ENCODE data around the gene RAB11FIP3. TPM values are rescaled to one million over a fixed set of nuclear protein-coding genes. Genes with fewer than 3 reads are reported as not detected.
"Not testable (repeated sequence)": the region's sequence is repeated elsewhere in the genome, so short reads cannot be mapped to it uniquely, and the experiment has no call there.

Gene RAB11FIP3
- polyA plus RNA-seq, 2 of the 4 experiments (the other 2 are of a cell fraction), result 6.7 to 18.0 TPM

GRCh38 chr16:477301-478157 lies 52.1 kb downstream of the RAB11FIP3 start:
- DNase-seq (ENCODE audit: low read depth in 1 of 2, low spot score in 1 of 2), result no peak
- Histone ChIP-seq H3K27ac (peak overlapping the region in 1 of 2 experiments; percentile 37; a peak in 1 of 6 replicates), H3K9me3 (no peaks in the 10 kb centered on the region), H3K4me3 (no peak overlapping the region), H3K4me2 (no peak overlapping the region), H3K4me1 (no peaks in the 10 kb centered on the region)
- ChIA-PET CTCF (interaction anchor here (4.6 kb wide), 1 partner anchor 11 kb away, joined by 17 read pairs; no protein-coding TSS in a partner anchor), POLR2A (no interaction called here)
- TF ChIP-seq HOXA7 (CRISPR knock-in tag; IDR thresholded peaks at IDR 0.05) (no peak), TFCP2L1 (CRISPR knock-in tag; IDR thresholded peaks at IDR 0.05) (no peak), PBX3 (IDR thresholded peaks at IDR 0.05) (no peak), KDM1A (IDR thresholded peaks at IDR 0.05; ENCODE audit: low read depth) (no peak), NR3C1 (IDR thresholded peaks at IDR 0.05) (no peak), JUN (IDR thresholded peaks at IDR 0.05) (no peak), ELK1 (IDR thresholded peaks at IDR 0.05; ENCODE audit: low read depth, low read length) (no peak)
- 90% methylated on average over 23 of the region's 23 CpGs for whole genome bisulfite sequencing (ENCODE audit: missing lambda C conversion rate)
- FAIRE-seq, result no peak
- ATAC-seq, result peak in 1 of 2 experiments; percentile 28; a peak in 3 of 6 replicates

- H3K9me3 ChIP-seq; H3K4me2 ChIP-seq; H3K4me1 ChIP-seq; DNase-seq (ENCODE audit: low read depth in 1 of 2, low spot score in 1 of 2); H3K4me3 ChIP-seq; POLR2A ChIA-PET; FAIRE-seq; H3K27ac ChIP-seq; ATAC-seq: not testable (repeated sequence)
- WGBS (ENCODE audit: missing lambda C conversion rate), result 88% methylated on average over 10 of the region's 10 CpGs
- CTCF ChIA-PET, result interaction anchor here (4.6 kb wide), 1 partner anchor 11 kb away, joined by 17 read pairs; no protein-coding TSS in a partner anchor
These were observed 52.8 kb downstream of the RAB11FIP3 start for GRCh38 chr16:478287-478686.

- Histone ChIP-seq H3K4me1 (no peaks in the 10 kb centered on the region), H3K27ac (no peak overlapping the region), H3K4me2 (no peak overlapping the region), H3K9me3 (no peaks in the 10 kb centered on the region), H3K4me3 (no peak overlapping the region)
- TF ChIP-seq PHF8 (IDR thresholded peaks at IDR 0.05; ENCODE audit: borderline replicate concordance, low read depth), result no peak
- TF ChIP-seq RNF2 (IDR thresholded peaks at IDR 0.05; ENCODE audit: borderline replicate concordance, low read depth), result no peak
- no peak for TF ChIP-seq HEYL (CRISPR knock-in tag; IDR thresholded peaks at IDR 0.05)
- no peak for TF ChIP-seq FOXS1 (CRISPR knock-in tag; IDR thresholded peaks at IDR 0.05)
- TF ChIP-seq ZNF302 (CRISPR knock-in tag; IDR thresholded peaks at IDR 0.05), result no peak
- TF ChIP-seq E2F6 (IDR thresholded peaks at IDR 0.05; ENCODE audit: borderline replicate concordance, low read depth), result no peak
- no peak for TF ChIP-seq JUN (IDR thresholded peaks at IDR 0.05)
- no peak for TF ChIP-seq USF2 (IDR thresholded peaks at IDR 0.05)
- no peak for TF ChIP-seq NFE2L2 (conservative IDR thresholded peaks at IDR 0.05; ENCODE audit: low read length)
- TF ChIP-seq CBX2 (IDR thresholded peaks at IDR 0.05; ENCODE audit: borderline replicate concordance, low read depth), result no peak
- TF ChIP-seq HMGXB4 (CRISPR knock-in tag; IDR thresholded peaks at IDR 0.05; ENCODE audit: borderline replicate concordance), result no peak
- TF ChIP-seq NR3C1 (IDR thresholded peaks at IDR 0.05), result no peak
- FAIRE-seq (no peak), DNase-seq (ENCODE audit: low read depth in 1 of 2, low spot score in 1 of 2) (no peak), ATAC-seq (no peak; a peak in 1 of 6 replicates)
- ChIA-PET POLR2A (no interaction called here), CTCF (interaction anchor here (0.7 to 1.6 kb wide), 3 partner anchors 8 to 417 kb away, joined by 3 to 6 read pairs (median 4); no protein-coding TSS in a partner anchor)
- 93% methylated on average over 22 of the region's 31 CpGs for WGBS (ENCODE audit: missing lambda C conversion rate)
These were observed 57.2 kb downstream of the RAB11FIP3 start for GRCh38 chr16:482468-483185.

Data from A549 (cell line).